MCF 10A (cell line): ENCODE measurements around the gene FANCL. TPM values are rescaled to one million over a fixed set of nuclear protein-coding genes. Genes with fewer than 3 reads are reported as not detected.
A peak's percentile ranks its signal among the peaks of the same experiment; 100 is the strongest.

ENCODE experiments used
- BruUV-seq: library from RNA; stranded (reverse); fragments of 400-500 nt; replicated peaks from 2 replicates; lab custom pipeline; 2021; lab: Mats Ljungman, UMichigan
- CTCF ChIA-PET: fragments of 300-600 bp; sonication (Branson Sonifier 250); formaldehyde crosslinking; extraction: SDS; loops from one replicate; lab custom pipeline; 2021; ENCODE audit warnings: antibody characterized with exemption, inconsistent platforms; lab: Yijun Ruan, JAX
- POLR2A ChIA-PET: fragments of 300-600, 350-650 bp; sonication (Branson Sonifier 250); formaldehyde crosslinking; extraction: SDS; loops from one replicate; lab custom pipeline; 2020; ENCODE audit warnings: antibody characterized with exemption, inconsistent platforms; lab: Yijun Ruan, JAX
- DNase-seq: peaks from one replicate; pipeline ENCODE4 v3.0.0-alpha.2; 2018; ENCODE audit not compliant: unreplicated experiment
- H3K27ac Mint-ChIP-seq: one replicate; pipeline ENCODE4 v1.8.0; 2022; ENCODE audit warnings: mild to moderate bottlenecking, low read depth, mixed read lengths; ENCODE audit not compliant: unreplicated experiment
- H3K27me3 Mint-ChIP-seq: one replicate; pipeline ENCODE4 v1.8.0; 2022; ENCODE audit warnings: mixed read lengths; ENCODE audit not compliant: insufficient read depth, unreplicated experiment
- H3K36me3 Mint-ChIP-seq: one replicate; pipeline ENCODE4 v1.8.0; 2022; ENCODE audit warnings: mild to moderate bottlenecking, moderate library complexity, mixed read lengths; ENCODE audit not compliant: insufficient read depth, unreplicated experiment
- H3K4me1 Mint-ChIP-seq: one replicate; pipeline ENCODE4 v1.8.0; 2022; ENCODE audit warnings: mixed read lengths; ENCODE audit not compliant: insufficient read depth, unreplicated experiment
- H3K4me3 Mint-ChIP-seq: one replicate; pipeline ENCODE4 v1.8.0; 2022; ENCODE audit warnings: mild to moderate bottlenecking, moderate library complexity, mixed read lengths; ENCODE audit not compliant: unreplicated experiment
- H3K9me3 Mint-ChIP-seq: one replicate; pipeline ENCODE4 v1.8.0; 2022; ENCODE audit warnings: mixed read lengths; ENCODE audit not compliant: unreplicated experiment
- intact Hi-C: fragments of 100-400 bp; cut with micrococcal nuclease; formaldehyde crosslinking; loops from 2 replicates; pipeline ENCODE4 v1.14.1; 2022
- total RNA-seq: library from RNA; stranded (reverse); gene quantifications from 2 replicates; pipeline ENCODE4 v1.2.3, GENCODE V29; 2022
- TF ChIP-seq, protein P1 (sequence below): fragments of 200-600 bp; IDR thresholded peaks from one replicate; pipeline ENCODE4 v1.8.0; 2022; ENCODE audit warnings: antibody characterized with exemption, mild to moderate bottlenecking; ENCODE audit not compliant: unreplicated experiment

FANCL gene
- total RNA-seq, 1 experiment from 2014 or later, result 10.8 TPM

DNA sequence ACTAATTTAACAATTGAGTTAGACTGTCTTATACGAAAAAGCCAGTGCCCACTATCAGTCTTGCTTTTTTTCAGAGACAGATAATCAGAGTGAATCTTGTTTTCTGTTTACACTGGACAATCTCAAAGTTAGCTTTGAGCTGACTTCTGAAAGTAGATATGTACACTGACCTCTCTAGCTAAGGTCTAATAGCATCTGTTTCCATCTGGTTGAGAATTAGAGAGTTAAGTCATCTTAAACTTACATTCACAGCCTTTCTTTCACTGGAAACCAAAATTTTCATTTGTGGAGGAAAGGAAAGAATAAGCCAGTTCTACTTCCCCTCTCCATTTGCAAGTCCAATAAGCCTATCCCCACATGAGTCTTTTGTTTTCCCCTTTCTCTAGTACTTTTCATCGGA is 105.3 kb downstream of the FANCL start:
- no peaks in the 10 kb centered on the region for H3K9me3 Mint-ChIP-seq
- no TSS peak for BruUV-seq
- no peak for DNase-seq
- no peak overlapping the region for H3K27ac Mint-ChIP-seq
- H3K27me3 Mint-ChIP-seq, result no peaks in the 10 kb centered on the region
- peaks cover 36% of the 10 kb centered on the region for H3K36me3 Mint-ChIP-seq
- H3K4me3 Mint-ChIP-seq, result no peak overlapping the region
- TF ChIP-seq, protein P1, sequence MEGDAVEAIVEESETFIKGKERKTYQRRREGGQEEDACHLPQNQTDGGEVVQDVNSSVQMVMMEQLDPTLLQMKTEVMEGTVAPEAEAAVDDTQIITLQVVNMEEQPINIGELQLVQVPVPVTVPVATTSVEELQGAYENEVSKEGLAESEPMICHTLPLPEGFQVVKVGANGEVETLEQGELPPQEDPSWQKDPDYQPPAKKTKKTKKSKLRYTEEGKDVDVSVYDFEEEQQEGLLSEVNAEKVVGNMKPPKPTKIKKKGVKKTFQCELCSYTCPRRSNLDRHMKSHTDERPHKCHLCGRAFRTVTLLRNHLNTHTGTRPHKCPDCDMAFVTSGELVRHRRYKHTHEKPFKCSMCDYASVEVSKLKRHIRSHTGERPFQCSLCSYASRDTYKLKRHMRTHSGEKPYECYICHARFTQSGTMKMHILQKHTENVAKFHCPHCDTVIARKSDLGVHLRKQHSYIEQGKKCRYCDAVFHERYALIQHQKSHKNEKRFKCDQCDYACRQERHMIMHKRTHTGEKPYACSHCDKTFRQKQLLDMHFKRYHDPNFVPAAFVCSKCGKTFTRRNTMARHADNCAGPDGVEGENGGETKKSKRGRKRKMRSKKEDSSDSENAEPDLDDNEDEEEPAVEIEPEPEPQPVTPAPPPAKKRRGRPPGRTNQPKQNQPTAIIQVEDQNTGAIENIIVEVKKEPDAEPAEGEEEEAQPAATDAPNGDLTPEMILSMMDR, result no peak
- intact Hi-C loops, result no loop called here
- CTCF ChIA-PET, result interaction anchor here (0.6 kb wide), 1 partner anchor 24 kb away, joined by 3 read pairs; no protein-coding TSS in a partner anchor
- POLR2A ChIA-PET, result no interaction called here
- H3K4me1 Mint-ChIP-seq, result peaks cover 15% of the 10 kb centered on the region

DNA sequence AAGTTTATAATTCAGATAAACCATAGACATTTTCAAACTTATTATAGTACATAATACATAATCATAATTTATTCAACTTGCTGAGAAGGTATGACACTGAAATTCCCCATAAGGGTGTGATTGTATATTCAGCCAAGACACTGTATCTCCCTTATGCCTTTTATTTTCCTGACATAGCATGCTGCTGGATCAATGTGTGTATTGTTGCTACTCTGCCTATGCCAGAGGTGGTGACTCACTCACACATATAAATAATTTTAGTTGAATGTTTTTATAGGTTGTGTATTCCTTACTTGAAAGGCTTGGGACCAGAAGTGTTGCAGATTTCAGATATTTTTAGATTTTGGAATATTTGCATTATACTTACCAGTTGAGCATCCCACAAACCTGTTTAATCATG is 107.7 kb downstream of the FANCL start:
- no peaks in the 10 kb centered on the region for H3K27me3 Mint-ChIP-seq
- peaks cover 15% of the 10 kb centered on the region for H3K4me1 Mint-ChIP-seq
- H3K4me3 Mint-ChIP-seq, result no peak overlapping the region
- DNase-seq, result no peak
- peak overlapping the region; percentile 49 for H3K27ac Mint-ChIP-seq
- intact Hi-C loops, result no loop called here
- H3K9me3 Mint-ChIP-seq, result no peaks in the 10 kb centered on the region
- CTCF ChIA-PET, result no interaction called here
- POLR2A ChIA-PET, result no interaction called here
- peaks cover 33% of the 10 kb centered on the region for H3K36me3 Mint-ChIP-seq
- TF ChIP-seq, protein P1, result no peak
- BruUV-seq, result no TSS peak

DNA sequence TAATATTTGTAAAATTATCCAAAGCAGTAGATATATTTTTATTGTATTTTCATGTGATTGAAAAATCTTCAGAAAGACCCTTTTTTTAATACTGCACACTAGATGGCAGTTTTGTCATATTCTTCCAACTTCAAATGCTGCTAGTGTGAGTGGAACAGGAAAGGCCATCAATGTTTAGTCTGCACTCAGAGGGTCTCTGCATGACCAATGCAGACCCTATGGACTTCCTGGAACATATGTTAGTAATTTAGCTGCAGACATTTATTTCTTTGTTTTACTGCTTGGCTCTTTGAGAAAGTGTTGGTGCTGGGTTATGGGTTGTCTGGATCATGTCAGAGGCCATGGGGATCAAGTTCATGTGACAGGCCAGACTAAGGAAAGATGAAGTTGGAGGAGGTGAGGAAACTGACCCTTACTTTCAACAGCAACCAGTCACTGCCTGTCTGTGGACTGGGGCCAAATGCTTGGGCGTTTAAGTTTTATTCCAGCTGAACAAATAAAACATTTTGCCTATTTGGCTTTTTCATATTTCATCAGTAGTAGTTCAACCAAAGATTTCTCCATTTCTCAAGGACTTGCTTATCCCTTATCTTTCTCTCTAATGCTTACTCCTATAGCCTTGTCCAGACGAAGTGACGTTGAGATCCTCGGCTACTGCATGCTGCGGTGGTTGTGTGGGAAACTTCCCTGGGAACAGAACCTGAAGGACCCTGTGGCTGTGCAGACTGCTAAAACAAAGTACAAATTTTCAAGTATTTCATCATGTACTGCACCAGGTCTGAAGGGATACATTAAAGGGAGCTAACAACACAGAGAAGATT is 109.7 kb downstream of the FANCL start:
- BruUV-seq, result no TSS peak
- H3K9me3 Mint-ChIP-seq, result no peaks in the 10 kb centered on the region
- H3K27ac Mint-ChIP-seq, result peak overlapping the region; percentile 66
- ChIA-PET POLR2A (interaction anchor here (0.7 to 1.0 kb wide), 3 partner anchors 12 to 270 kb away, joined by 3 to 6 read pairs (median 3); partner anchors contain the start of gene VRK2), CTCF (interaction anchor here (0.5 to 1.8 kb wide), 9 partner anchors 11 to 606 kb away, joined by 3 to 8 read pairs (median 4); no protein-coding TSS in a partner anchor)
- no peak overlapping the region for H3K4me3 Mint-ChIP-seq
- intact Hi-C loops, result loop anchor here (1.0 to 2.0 kb wide), 2 partner anchors 225 to 317 kb away; no protein-coding TSS in a partner anchor
- no peaks in the 10 kb centered on the region for H3K27me3 Mint-ChIP-seq
- TF ChIP-seq, protein P1, result peak; percentile 13
- DNase-seq, result no peak
- peaks cover 15% of the 10 kb centered on the region for H3K4me1 Mint-ChIP-seq
- H3K36me3 Mint-ChIP-seq, result peaks cover 26% of the 10 kb centered on the region

DNA sequence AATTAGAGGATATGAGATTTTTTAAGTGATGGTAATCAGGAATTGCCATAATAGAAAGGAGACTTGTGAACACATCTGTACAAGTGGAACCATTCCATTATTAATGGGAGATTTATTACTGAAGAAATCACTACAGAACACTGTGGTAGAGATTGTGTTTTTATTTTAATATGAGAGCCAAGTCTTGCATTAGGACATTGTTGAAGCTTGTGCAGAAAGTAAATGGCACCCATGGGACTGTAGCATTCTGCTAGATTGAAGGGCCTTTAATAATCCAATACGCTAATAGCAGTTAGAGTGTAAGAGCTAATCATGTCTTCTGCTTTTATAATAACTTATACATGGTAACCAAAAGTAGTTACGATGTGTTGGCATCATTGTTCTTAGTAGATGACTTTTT is 110.9 kb downstream of the FANCL start:
- ChIA-PET CTCF (interaction anchor here (0.6 to 0.7 kb wide), 2 partner anchors 317 to 550 kb away, joined by 3 read pairs; no protein-coding TSS in a partner anchor), POLR2A (interaction anchor here (1.4 kb wide), 1 partner anchor 84 kb away, joined by 4 read pairs; the partner anchor contains the start of gene VRK2)
- H3K27me3 Mint-ChIP-seq, result no peaks in the 10 kb centered on the region
- H3K27ac Mint-ChIP-seq, result no peak overlapping the region
- intact Hi-C loops, result loop anchor here (2.0 kb wide), 1 partner anchor 319 kb away; no protein-coding TSS in a partner anchor
- TF ChIP-seq, protein P1, result no peak
- DNase-seq, result no peak
- peaks cover 21% of the 10 kb centered on the region for H3K36me3 Mint-ChIP-seq
- H3K4me3 Mint-ChIP-seq, result no peak overlapping the region
- no TSS peak for BruUV-seq
- H3K9me3 Mint-ChIP-seq, result no peaks in the 10 kb centered on the region
- H3K4me1 Mint-ChIP-seq, result peaks cover 15% of the 10 kb centered on the region
